GM12872 (cell line): ENCODE data around the gene AKT1.

Experiments
- CTCF ChIP-seq: IDR thresholded peaks from 3 replicates; pipeline ENCODE4 v1.5.1; 2011; ENCODE audit warnings: low read depth, mild to moderate bottlenecking, low read length, moderate library complexity; ENCODE audit not compliant: insufficient read depth

AKT1 gene

GRCh38 chr14:104730487-104730886 lies 65.1 kb downstream of the AKT1 start:
- no peak for TF ChIP-seq CTCF

- TF ChIP-seq CTCF, result no peak
These were observed 65.7 kb downstream of the AKT1 start for GRCh38 chr14:104729835-104730181.

- no peak for TF ChIP-seq CTCF
These were observed 66.9 kb downstream of the AKT1 start for GRCh38 chr14:104728631-104729030.

GRCh38 chr14:104726600-104727451 lies 68.7 kb downstream of the AKT1 start:
- peak; percentile 18; the same call in 1 of the 3 replicates for TF ChIP-seq CTCF

- no peak for TF ChIP-seq CTCF
These were observed 69.6 kb downstream of the AKT1 start for GRCh38 chr14:104725772-104726548.

GRCh38 chr14:104724981-104725771 lies 70.4 kb downstream of the AKT1 start:
- peak; percentile 13; the same call in 1 of the 3 replicates for TF ChIP-seq CTCF
